NCI-H2227 treated with DMSO at 0.1 percent for 48 hours (cell line): ENCODE measurements around the gene PDCD2L.
"Not testable (repeated sequence)": the region's sequence is repeated elsewhere in the genome, so short reads cannot be mapped to it uniquely, and the experiment has no call there.

Experiments used
- DNase-seq: peaks from one replicate; lab custom pipeline; 2025; lab: John Stamatoyannopoulos, UW

The PDCD2L gene

GRCh38 chr19:34411216-34411615 is 7.0 kb downstream of the PDCD2L start:
- DNase-seq = no peak

- no peak for DNase-seq
Observed at GRCh38 chr19:34416021-34416545, 11.9 kb downstream of the PDCD2L start.

GRCh38 chr19:34418300-34418699 is 14.1 kb downstream of the PDCD2L start:
- no peak for DNase-seq

- no peak for DNase-seq
Observed at GRCh38 chr19:34426096-34426661, 22.0 kb downstream of the PDCD2L start.

GRCh38 chr19:34428549-34429285 is 24.5 kb downstream of the PDCD2L start:
- DNase-seq = peak; percentile 51

GRCh38 chr19:34429553-34429952 is 25.4 kb downstream of the PDCD2L start:
- no peak for DNase-seq

- peak; percentile 81 for DNase-seq
Observed at GRCh38 chr19:34430738-34431625, 26.8 kb downstream of the PDCD2L start.

GRCh38 chr19:34431681-34432402 is 27.6 kb downstream of the PDCD2L start:
- no peak for DNase-seq

GRCh38 chr19:34432797-34433196 is 28.6 kb downstream of the PDCD2L start:
- no peak for DNase-seq

- DNase-seq = no peak
Observed at GRCh38 chr19:34436716-34437115, 32.5 kb downstream of the PDCD2L start.

GRCh38 chr19:34448191-34448590 is 44.0 kb downstream of the PDCD2L start:
- no peak for DNase-seq

- no peak for DNase-seq
Observed at GRCh38 chr19:34452723-34453122, 48.5 kb downstream of the PDCD2L start.

GRCh38 chr19:34454091-34454490 is 49.9 kb downstream of the PDCD2L start:
- DNase-seq = no peak

- no peak for DNase-seq
Observed at GRCh38 chr19:34454685-34455084, 50.5 kb downstream of the PDCD2L start.

GRCh38 chr19:34455783-34456480 is 51.7 kb downstream of the PDCD2L start:
- not testable (repeated sequence) for DNase-seq

GRCh38 chr19:34457446-34457845 is 53.2 kb downstream of the PDCD2L start:
- no peak for DNase-seq

- no peak for DNase-seq
Observed at GRCh38 chr19:34458677-34459076, 54.5 kb downstream of the PDCD2L start.

GRCh38 chr19:34459614-34460013 is 55.4 kb downstream of the PDCD2L start:
- DNase-seq = no peak

- DNase-seq = no peak
Observed at GRCh38 chr19:34461375-34462100, 57.3 kb downstream of the PDCD2L start.

- not testable (repeated sequence) for DNase-seq
Observed at GRCh38 chr19:34464785-34465184, 60.6 kb downstream of the PDCD2L start.

GRCh38 chr19:34468409-34468808 is 64.2 kb downstream of the PDCD2L start:
- DNase-seq = no peak
